Mesenchymal stem cell (in vitro differentiated cells and primary cell): ENCODE results near the gene CIB2.

Source experiments
- DNase-seq: peaks from one replicate; pipeline ENCODE4 v3.0.0-alpha.2; 2013
- H2AFZ ChIP-seq: one replicate; pipeline ENCODE4 v1.6.1; 2013; ENCODE audit warnings: low read depth, mild to moderate bottlenecking, control low read depth, inconsistent platforms, low read length, moderate library complexity
- H2AK5ac ChIP-seq: 2 replicates; pipeline ENCODE4 v1.6.1; 2013; ENCODE audit warnings: low read length, moderate library complexity, mild to moderate bottlenecking, inconsistent platforms; ENCODE audit not compliant: severe bottlenecking
- H2BK120ac ChIP-seq: one replicate; pipeline ENCODE4 v1.6.1; 2013; ENCODE audit warnings: low read depth, mild to moderate bottlenecking, inconsistent platforms, low read length, moderate library complexity
- H2BK12ac ChIP-seq, 2 experiments: one replicate each; pipeline ENCODE4 v1.6.1; 2013; ENCODE audit warnings: inconsistent platforms in 2 of 2, low read length in 2 of 2, mild to moderate bottlenecking in 2 of 2, moderate library complexity in 2 of 2, control low read depth in 1 of 2
- H2BK15ac ChIP-seq: one replicate; pipeline ENCODE4 v1.6.1; 2013; ENCODE audit warnings: mild to moderate bottlenecking, low read depth, inconsistent platforms; ENCODE audit not compliant: poor library complexity, severe bottlenecking
- H2BK5ac ChIP-seq: 2 replicates; pipeline ENCODE4 v1.6.1; 2013; ENCODE audit warnings: low read depth, mild to moderate bottlenecking, low read length, control low read depth, inconsistent platforms; ENCODE audit not compliant: poor library complexity, severe bottlenecking
- H3K14ac ChIP-seq, 2 experiments: one replicate each; pipeline ENCODE4 v1.6.1; 2013; ENCODE audit warnings: inconsistent platforms in 2 of 2, low read length in 2 of 2, control low read depth in 1 of 2, mild to moderate bottlenecking in 1 of 2, moderate library complexity in 1 of 2
- H3K18ac ChIP-seq, 2 experiments: one replicate each; pipeline ENCODE4 v1.6.1; 2013; ENCODE audit warnings: inconsistent platforms in 2 of 2, low read length in 2 of 2, control low read depth in 1 of 2, low read depth in 1 of 2, mild to moderate bottlenecking in 1 of 2
- H3K23ac ChIP-seq, 2 experiments: one replicate each; pipeline ENCODE4 v1.6.1; 2013; ENCODE audit warnings: inconsistent platforms in 2 of 2, low read length in 2 of 2, mild to moderate bottlenecking in 2 of 2, moderate library complexity in 2 of 2, control low read depth in 1 of 2
- H3K27ac ChIP-seq: 2 replicates; pipeline ENCODE4 v1.5.1; 2013; ENCODE audit warnings: mild to moderate bottlenecking, moderate library complexity, low read length, control low read depth, inconsistent platforms; ENCODE audit not compliant: poor library complexity, severe bottlenecking
- H3K27me3 ChIP-seq, 2 experiments: 2 replicates each; pipeline versions ENCODE4 v1.6.1 to v1.7.0; 2013; ENCODE audit warnings: low read length in 2 of 2, mild to moderate bottlenecking in 2 of 2, moderate library complexity in 2 of 2, control low read depth in 1 of 2, inconsistent platforms in 1 of 2; ENCODE audit not compliant: control insufficient read depth in 1 of 2, insufficient read depth in 1 of 2
- H3K36me3 ChIP-seq, 2 experiments: 2 replicates each; pipeline versions ENCODE4 v1.6.1 to v1.7.0; 2013; ENCODE audit warnings: low read length in 2 of 2, control low read depth in 1 of 2, inconsistent platforms in 1 of 2, low read depth in 1 of 2, mild to moderate bottlenecking in 1 of 2; ENCODE audit not compliant: insufficient read depth in 2 of 2, control insufficient read depth in 1 of 2
- H3K4ac ChIP-seq, 2 experiments: one replicate each; pipeline ENCODE4 v1.6.1; 2013; ENCODE audit warnings: inconsistent platforms in 2 of 2, low read length in 2 of 2, mild to moderate bottlenecking in 2 of 2, moderate library complexity in 2 of 2, control low read depth in 1 of 2, low read depth in 1 of 2
- H3K4me1 ChIP-seq: 2 replicates; pipeline ENCODE4 v1.6.1; 2013; ENCODE audit warnings: low read depth, low read length, control low read depth; ENCODE audit not compliant: control insufficient read depth, insufficient read depth
- H3K4me2 ChIP-seq: 2 replicates; pipeline ENCODE4 v1.6.1; 2013; ENCODE audit warnings: low read length, mild to moderate bottlenecking, inconsistent platforms; ENCODE audit not compliant: poor library complexity, severe bottlenecking
- H3K4me3 ChIP-seq, 2 experiments: 2 replicates each; pipeline versions ENCODE4 v1.5.1 to v1.7.0; 2013; ENCODE audit warnings: low read length in 2 of 2, mild to moderate bottlenecking in 2 of 2, control low read depth in 1 of 2, low read depth in 1 of 2; ENCODE audit not compliant: insufficient read depth in 1 of 2
- H3K79me1 ChIP-seq: replicated peaks from 2 replicates; pipeline ENCODE4 v1.6.1; 2013; ENCODE audit warnings: mild to moderate bottlenecking, control low read depth, low read length, inconsistent platforms; ENCODE audit not compliant: poor library complexity, severe bottlenecking
- H3K9ac ChIP-seq: 2 replicates; pipeline ENCODE4 v1.7.0; 2013; ENCODE audit warnings: mild to moderate bottlenecking, low read length, moderate library complexity
- H3K9me3 ChIP-seq: 2 replicates; pipeline ENCODE4 v1.7.0; 2013; ENCODE audit warnings: mild to moderate bottlenecking, low read length; ENCODE audit not compliant: control insufficient read depth
- H4K8ac ChIP-seq: one replicate; pipeline ENCODE4 v1.6.1; 2013; ENCODE audit warnings: inconsistent platforms, mild to moderate bottlenecking, low read length, moderate library complexity
- H4K91ac ChIP-seq: one replicate; pipeline ENCODE4 v1.6.1; 2013; ENCODE audit warnings: mild to moderate bottlenecking, low read length, inconsistent platforms
- WGBS: methylation state at CpG from one replicate; pipeline ENCODE4 v1.1.7; 2013; ENCODE audit warnings: mixed read lengths; 5-methylcytosine and 5-hydroxymethylcytosine counted together

Gene CIB2

GRCh38 chr15:78162038-78162437 is 30.8 kb upstream of the CIB2 start:
- H3K9me3 ChIP-seq: no peaks in the 10 kb centered on the region
- no peak overlapping the region for H3K18ac ChIP-seq

GRCh38 chr15:78159395-78159794 is 28.1 kb upstream of the CIB2 start:
- Histone ChIP-seq H2BK12ac (no peak overlapping the region), H3K27ac (no peak overlapping the region), H3K4me1 (no peaks in the 10 kb centered on the region), H3K4ac (no peak overlapping the region), H4K8ac (no peak overlapping the region), H3K18ac (no peak overlapping the region), H2AFZ (no peak overlapping the region), H3K23ac (no peak overlapping the region), H3K4me2 (no peak overlapping the region), H2BK120ac (no peak overlapping the region), H2BK15ac (no peak overlapping the region), H3K79me1 (peaks cover 15% of the 10 kb centered on the region), H3K9ac (no peak overlapping the region), H3K4me3 (no peak overlapping the region), H4K91ac (no peak overlapping the region), H3K14ac (no peak overlapping the region), H2BK5ac (no peak overlapping the region), H3K36me3 (peaks cover 27 to 62% of the 10 kb centered on the region in 2 experiments), H2AK5ac (no peak overlapping the region), H3K27me3 (no peaks in the 10 kb centered on the region), H3K9me3 (no peaks in the 10 kb centered on the region)
- WGBS: 92% methylated on average over 3 of the region's 3 CpGs
- no peak for DNase-seq

More at GRCh38 chr15:78162038-78162437, 30.8 kb upstream of the CIB2 start:
- Histone ChIP-seq H3K23ac (no peak overlapping the region), H2BK5ac (no peak overlapping the region), H3K27me3 (no peaks in the 10 kb centered on the region), H3K79me1 (peaks cover 12% of the 10 kb centered on the region), H2BK12ac (no peak overlapping the region), H3K14ac (no peak overlapping the region), H2AK5ac (no peak overlapping the region), H4K91ac (peak overlapping the region; percentile 73), H3K4ac (no peak overlapping the region), H3K36me3 (peaks cover 38 to 86% of the 10 kb centered on the region in 2 experiments), H2BK15ac (no peak overlapping the region), H2BK120ac (no peak overlapping the region), H3K9ac (no peak overlapping the region), H3K4me1 (no peaks in the 10 kb centered on the region), H3K4me3 (no peak overlapping the region), H2AFZ (no peak overlapping the region), H4K8ac (no peak overlapping the region), H3K4me2 (no peak overlapping the region), H3K27ac (no peak overlapping the region)
- WGBS: 93% methylated on average over 13 of the region's 13 CpGs
- no peak for DNase-seq

- Histone ChIP-seq H2AFZ (no peak overlapping the region), H3K27me3 (no peaks in the 10 kb centered on the region), H3K27ac (no peak overlapping the region), H3K9ac (no peak overlapping the region), H4K8ac (no peak overlapping the region), H3K4me1 (no peaks in the 10 kb centered on the region), H2BK12ac (no peak overlapping the region), H3K4ac (no peak overlapping the region), H4K91ac (no peak overlapping the region), H3K14ac (no peak overlapping the region), H2AK5ac (no peak overlapping the region), H3K36me3 (peaks cover 21 to 41% of the 10 kb centered on the region in 2 experiments), H2BK120ac (no peak overlapping the region), H2BK5ac (no peak overlapping the region), H3K18ac (no peak overlapping the region), H3K9me3 (no peaks in the 10 kb centered on the region), H2BK15ac (no peak overlapping the region), H3K4me2 (no peak overlapping the region), H3K79me1 (peaks cover 20% of the 10 kb centered on the region), H3K4me3 (no peak overlapping the region), H3K23ac (no peak overlapping the region)
- DNase-seq: no peak
- no CpG with 5 or more reads among the region's 2 CpGs for WGBS
Measured at GRCh38 chr15:78157203-78157602, 26.0 kb upstream of the CIB2 start.

GRCh38 chr15:78156653-78157052 is 25.4 kb upstream of the CIB2 start:
- H4K8ac ChIP-seq: no peak overlapping the region
- no peak overlapping the region for H3K4ac ChIP-seq
- no peak overlapping the region for H4K91ac ChIP-seq
- H3K27me3 ChIP-seq: no peaks in the 10 kb centered on the region
- H3K9me3 ChIP-seq: no peaks in the 10 kb centered on the region
- no peak overlapping the region for H3K4me3 ChIP-seq
- no peak overlapping the region for H3K23ac ChIP-seq
- H2BK120ac ChIP-seq: no peak overlapping the region
- no peak overlapping the region for H2AFZ ChIP-seq
- H3K79me1 ChIP-seq: peaks cover 19% of the 10 kb centered on the region
- peaks cover 16 to 35% of the 10 kb centered on the region in 2 experiments for H3K36me3 ChIP-seq
- WGBS: no CpG with 5 or more reads among the region's 1 CpG
- no peak overlapping the region for H2AK5ac ChIP-seq
- H3K4me2 ChIP-seq: no peak overlapping the region
- no peak overlapping the region for H2BK12ac ChIP-seq
- H2BK15ac ChIP-seq: no peak overlapping the region
- H3K4me1 ChIP-seq: no peaks in the 10 kb centered on the region
- no peak overlapping the region for H2BK5ac ChIP-seq
- no peak overlapping the region for H3K14ac ChIP-seq
- H3K27ac ChIP-seq: no peak overlapping the region
- DNase-seq: no peak
- no peak overlapping the region for H3K18ac ChIP-seq
- H3K9ac ChIP-seq: no peak overlapping the region
